Activated naive CD8-positive, alpha-beta T cell treated with anti-CD3 and anti-CD28 coated beads, Interleukin-2, amount 10 ng/mL, durations not matched to agents 7 days and 5 days (primary cell): ENCODE results near the gene AGER. TPM values are rescaled to one million over a fixed set of nuclear protein-coding genes. Genes with fewer than 3 reads are reported as not detected.
A peak's percentile ranks its signal among the peaks of the same experiment; 100 is the strongest.
"Not testable (repeated sequence)": the region's sequence is repeated elsewhere in the genome, so short reads cannot be mapped to it uniquely, and the experiment has no call there.

ENCODE experiments used
- ATAC-seq: fragments of 150-1000 bp; cut with Tn5 transposase; one replicate; pipeline ENCODE4 v1.10.0; 2021; ENCODE audit warnings: low read depth, moderate library complexity
- POLR2A ChIA-PET: fragments of 350-600 bp; sonication (Branson Sonifier 250); formaldehyde crosslinking; loops from one replicate; lab custom pipeline; 2021; ENCODE audit warnings: antibody characterized with exemption; lab: Charles Lee
- DNase-seq: peaks from one replicate; pipeline ENCODE4 v3.0.0; 2021
- H3K27ac Mint-ChIP-seq: one replicate; pipeline ENCODE4 v1.8.0; 2022; ENCODE audit warnings: mild to moderate bottlenecking, mixed read lengths
- H3K27me3 Mint-ChIP-seq: one replicate; pipeline ENCODE4 v1.8.0; 2022; ENCODE audit warnings: mild to moderate bottlenecking, moderate library complexity, mixed read lengths
- H3K36me3 Mint-ChIP-seq: one replicate; pipeline ENCODE4 v1.8.0; 2021; ENCODE audit warnings: mild to moderate bottlenecking, mixed read lengths
- H3K4me1 Mint-ChIP-seq: one replicate; pipeline ENCODE4 v1.8.0; 2021; ENCODE audit warnings: mixed read lengths
- H3K4me3 Mint-ChIP-seq: one replicate; pipeline ENCODE4 v1.8.0; 2022; ENCODE audit warnings: mild to moderate bottlenecking, moderate library complexity, mixed read lengths
- H3K9me3 Mint-ChIP-seq: one replicate; pipeline ENCODE4 v1.8.0; 2021; ENCODE audit warnings: mixed read lengths
- total RNA-seq, 2 experiments: library from RNA; stranded (reverse); gene quantifications; one replicate each; pipeline ENCODE4 v1.2.3, GENCODE V29; 2021

Gene AGER
- total RNA-seq, 2 experiments from 2014 or later, result 47.4 to 52.3 TPM

DNA sequence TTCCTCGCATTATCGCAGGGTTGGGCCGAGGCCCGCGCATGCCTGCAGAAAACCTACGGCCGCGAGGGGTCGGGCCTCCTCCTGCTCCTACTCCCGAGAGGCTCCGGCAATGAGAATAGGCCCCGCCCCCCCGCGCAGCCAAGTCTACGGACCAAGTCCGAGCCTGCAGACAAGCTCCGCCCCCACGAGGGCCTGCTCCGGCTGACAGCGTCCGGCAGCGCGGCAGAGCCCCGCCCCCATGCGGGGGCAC lies 11.5 kb upstream of the AGER start:
- Mint-ChIP-seq H3K27ac (peak overlapping the region; percentile 98), H3K4me1 (peaks cover 24% of the 10 kb centered on the region), H3K9me3 (no peaks in the 10 kb centered on the region), H3K36me3 (peaks cover 12% of the 10 kb centered on the region), H3K4me3 (peak overlapping the region; percentile 96), H3K27me3 (no peaks in the 10 kb centered on the region)
- DNase-seq (peak; percentile 100), ATAC-seq (peak; percentile 90)
- POLR2A ChIA-PET, result interaction anchor here (0.5 to 2.0 kb wide), 20 partner anchors 12 to 1076 kb away, joined by 3 to 20 read pairs (median 4); partner anchors contain the start of genes AGPAT1, ATF6B, EHMT2 and FKBPL

DNA sequence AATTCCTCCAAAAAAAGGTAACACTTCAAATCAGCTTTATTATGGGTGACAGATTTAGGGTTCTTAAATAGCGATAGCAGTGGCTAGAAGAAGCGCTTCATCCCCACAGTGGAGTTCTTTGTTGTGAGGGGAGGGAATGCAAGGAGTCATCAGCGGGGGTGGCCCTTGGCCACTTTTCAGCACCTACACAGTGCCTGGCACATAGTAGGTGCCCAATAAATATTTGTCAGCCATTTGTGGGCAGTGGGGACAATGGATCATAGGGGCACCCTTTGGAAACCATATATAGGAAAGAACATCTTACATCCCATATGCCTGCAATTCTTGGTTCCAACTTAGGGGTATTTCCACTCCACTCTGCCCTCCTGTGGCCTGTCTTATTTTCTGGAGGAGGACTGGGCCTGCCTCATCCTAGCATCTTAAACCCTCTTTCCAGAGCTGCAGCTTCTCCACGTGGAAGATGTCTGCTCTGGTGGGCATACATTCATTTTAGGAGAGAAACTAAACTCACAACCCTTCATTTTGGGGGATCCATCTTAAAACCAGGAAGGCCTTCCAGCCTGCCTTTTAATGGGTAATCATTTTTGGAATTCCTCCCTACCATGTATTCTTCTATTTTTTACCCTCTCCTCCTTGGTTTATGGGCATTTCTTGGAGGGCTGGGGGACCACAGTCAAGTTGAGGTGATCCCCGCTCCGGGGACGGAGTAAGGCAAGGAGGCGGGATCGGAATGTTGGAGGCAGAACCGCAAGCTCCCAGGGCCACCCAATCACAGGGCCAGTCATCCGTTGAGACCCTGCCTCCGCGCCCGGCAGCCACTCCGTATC lies 11.0 kb upstream of the AGER start:
- H3K27ac Mint-ChIP-seq, result peak overlapping the region; percentile 98
- peaks cover 24% of the 10 kb centered on the region for H3K4me1 Mint-ChIP-seq
- DNase-seq, result no peak
- ATAC-seq, result no peak
- H3K36me3 Mint-ChIP-seq, result peaks cover 17% of the 10 kb centered on the region
- H3K27me3 Mint-ChIP-seq, result no peaks in the 10 kb centered on the region
- no peaks in the 10 kb centered on the region for H3K9me3 Mint-ChIP-seq
- peak overlapping the region; percentile 96 for H3K4me3 Mint-ChIP-seq
- POLR2A ChIA-PET, result interaction anchor here (0.5 to 2.0 kb wide), 20 partner anchors 13 to 1076 kb away, joined by 3 to 20 read pairs (median 4); partner anchors contain the start of genes AGPAT1, ATF6B, EHMT2 and FKBPL

DNA sequence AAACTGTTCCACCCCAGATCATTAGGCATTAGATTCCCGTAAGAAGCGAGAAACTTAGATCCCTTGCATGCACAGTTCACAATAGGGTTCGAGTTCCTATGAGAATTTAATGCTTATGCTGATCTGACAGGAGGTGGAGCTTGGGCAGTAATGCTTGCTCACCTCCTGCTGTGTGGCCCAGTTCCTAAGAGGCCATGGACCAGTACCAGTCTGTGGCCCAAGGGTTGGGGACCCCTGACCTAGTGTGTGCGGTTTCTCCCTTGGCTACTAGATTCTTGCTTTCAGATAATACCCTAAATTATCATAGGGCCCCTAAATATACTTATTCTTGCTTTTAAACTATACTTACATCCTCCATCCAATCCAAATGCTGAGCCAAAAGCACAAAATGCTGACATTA lies 10.3 kb upstream of the AGER start:
- Mint-ChIP-seq H3K4me1 (peaks cover 24% of the 10 kb centered on the region), H3K27ac (peak overlapping the region; percentile 98), H3K36me3 (peaks cover 18% of the 10 kb centered on the region)

GRCh38 chr6:32193096-32193495 lies 9.0 kb upstream of the AGER start:
- peaks cover 28% of the 10 kb centered on the region for H3K36me3 Mint-ChIP-seq
- H3K4me3 Mint-ChIP-seq, result peak overlapping the region; percentile 94
- H3K27ac Mint-ChIP-seq, result peak overlapping the region; percentile 98
- not testable (repeated sequence) for DNase-seq, H3K27me3 Mint-ChIP-seq, H3K9me3 Mint-ChIP-seq, ATAC-seq
- peaks cover 35% of the 10 kb centered on the region for H3K4me1 Mint-ChIP-seq
- POLR2A ChIA-PET, result interaction anchor here (0.6 to 5.7 kb wide), 9 partner anchors 12 to 1596 kb away, joined by 3 to 61 read pairs (median 6); partner anchors contain the start of genes AGPAT1, ATF6B, DXO and FKBPL

More for the DNA sequence above, 10.3 kb upstream of the AGER start:
- H3K27me3 Mint-ChIP-seq, result no peaks in the 10 kb centered on the region
- DNase-seq (no peak), ATAC-seq (no peak)
- peak overlapping the region; percentile 96 for H3K4me3 Mint-ChIP-seq
- POLR2A ChIA-PET, result interaction anchor here (2.0 kb wide), 1 partner anchor 21 kb away, joined by 6 read pairs; no protein-coding TSS in a partner anchor
- no peaks in the 10 kb centered on the region for H3K9me3 Mint-ChIP-seq

GRCh38 chr6:32192608-32193039 lies 8.6 kb upstream of the AGER start, which contains the start of gene GPSM3:
GPSM3 (minus strand) TSS chr6:32192643; CDS start chr6:32192513, 130 bp downstream.
- POLR2A ChIA-PET, result interaction anchor here (0.6 to 5.7 kb wide), 12 partner anchors 12 to 1596 kb away, joined by 3 to 61 read pairs (median 6); partner anchors contain the start of genes AGPAT1, ATF6B, DXO and FKBPL
- H3K36me3 Mint-ChIP-seq, result peaks cover 30% of the 10 kb centered on the region
- H3K27me3 Mint-ChIP-seq, result no peaks in the 10 kb centered on the region
- H3K4me1 Mint-ChIP-seq, result peaks cover 36% of the 10 kb centered on the region
- peak within 1 kb of the TSS; percentile 94 for H3K4me3 Mint-ChIP-seq
- DNase-seq (peak; percentile 76), ATAC-seq (no peak)
- H3K27ac Mint-ChIP-seq, result peak within 1 kb of the TSS; percentile 98
- H3K9me3 Mint-ChIP-seq, result no peaks in the 10 kb centered on the region

DNA sequence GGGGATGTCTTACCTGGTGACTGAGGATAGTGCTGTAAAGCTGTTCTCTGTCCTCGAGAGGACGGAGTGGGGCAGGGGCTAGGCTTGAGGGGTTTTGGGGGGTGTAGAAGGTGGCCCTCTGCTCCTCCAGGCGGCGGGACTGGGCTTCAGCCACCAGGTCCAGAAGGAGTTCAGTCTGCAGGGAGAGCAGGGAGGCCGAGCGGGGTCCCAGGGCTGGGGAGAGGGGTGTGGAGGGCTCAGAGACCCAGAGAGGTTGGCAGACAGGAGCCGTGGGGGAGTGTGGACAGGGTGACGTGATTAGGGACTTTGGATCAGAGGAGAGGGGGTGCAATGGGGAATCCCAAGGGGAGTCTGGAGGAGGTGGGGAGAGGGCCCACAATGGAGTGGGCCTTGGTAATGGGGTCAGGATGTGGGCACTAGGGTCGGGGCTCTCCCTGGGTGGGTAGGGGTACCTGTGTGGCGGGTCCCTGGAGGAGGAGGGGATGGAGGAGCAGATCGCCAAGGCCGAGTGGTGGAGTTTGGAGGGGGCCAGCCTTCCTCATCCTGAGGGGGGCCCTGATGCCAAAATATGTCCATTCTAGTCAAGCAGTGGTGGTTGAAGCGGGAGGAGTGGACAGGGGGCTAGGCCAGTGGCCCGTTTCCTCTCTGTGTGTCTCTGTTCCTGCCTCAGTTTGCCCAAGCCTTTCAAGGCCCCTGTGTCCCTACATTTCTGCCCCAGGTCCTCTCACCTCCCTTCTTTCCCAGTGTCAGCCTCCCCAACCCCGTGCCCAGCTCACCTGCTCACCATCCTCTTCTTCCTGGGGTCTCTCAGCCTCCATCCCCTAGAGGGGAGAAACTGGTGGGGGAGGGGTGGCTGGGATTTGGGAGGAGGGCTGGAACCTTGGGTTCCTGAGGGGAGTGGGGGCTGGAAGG lies 7.9 kb upstream of the AGER start:
- H3K9me3 Mint-ChIP-seq, result no peaks in the 10 kb centered on the region
- peaks cover 36% of the 10 kb centered on the region for H3K36me3 Mint-ChIP-seq
- H3K27ac Mint-ChIP-seq, result peak overlapping the region; percentile 98
- POLR2A ChIA-PET, result interaction anchor here (0.6 to 5.7 kb wide), 14 partner anchors 11 to 1384 kb away, joined by 3 to 61 read pairs (median 6); partner anchors contain the start of genes AGPAT1, ATF6B, DXO and FKBPL
- H3K4me1 Mint-ChIP-seq, result peaks cover 41% of the 10 kb centered on the region
- peak overlapping the region; percentile 94 for H3K4me3 Mint-ChIP-seq
- no peaks in the 10 kb centered on the region for H3K27me3 Mint-ChIP-seq
- peak; percentile 52 for DNase-seq
- ATAC-seq, result no peak

GRCh38 chr6:32190911-32191677 lies 7.0 kb upstream of the AGER start:
- H3K36me3 Mint-ChIP-seq, result peaks cover 44% of the 10 kb centered on the region
- POLR2A ChIA-PET, result interaction anchor here (0.7 to 5.7 kb wide), 9 partner anchors 10 to 62 kb away, joined by 3 to 61 read pairs (median 4); partner anchors contain the start of genes AGPAT1, ATF6B and FKBPL

DNA sequence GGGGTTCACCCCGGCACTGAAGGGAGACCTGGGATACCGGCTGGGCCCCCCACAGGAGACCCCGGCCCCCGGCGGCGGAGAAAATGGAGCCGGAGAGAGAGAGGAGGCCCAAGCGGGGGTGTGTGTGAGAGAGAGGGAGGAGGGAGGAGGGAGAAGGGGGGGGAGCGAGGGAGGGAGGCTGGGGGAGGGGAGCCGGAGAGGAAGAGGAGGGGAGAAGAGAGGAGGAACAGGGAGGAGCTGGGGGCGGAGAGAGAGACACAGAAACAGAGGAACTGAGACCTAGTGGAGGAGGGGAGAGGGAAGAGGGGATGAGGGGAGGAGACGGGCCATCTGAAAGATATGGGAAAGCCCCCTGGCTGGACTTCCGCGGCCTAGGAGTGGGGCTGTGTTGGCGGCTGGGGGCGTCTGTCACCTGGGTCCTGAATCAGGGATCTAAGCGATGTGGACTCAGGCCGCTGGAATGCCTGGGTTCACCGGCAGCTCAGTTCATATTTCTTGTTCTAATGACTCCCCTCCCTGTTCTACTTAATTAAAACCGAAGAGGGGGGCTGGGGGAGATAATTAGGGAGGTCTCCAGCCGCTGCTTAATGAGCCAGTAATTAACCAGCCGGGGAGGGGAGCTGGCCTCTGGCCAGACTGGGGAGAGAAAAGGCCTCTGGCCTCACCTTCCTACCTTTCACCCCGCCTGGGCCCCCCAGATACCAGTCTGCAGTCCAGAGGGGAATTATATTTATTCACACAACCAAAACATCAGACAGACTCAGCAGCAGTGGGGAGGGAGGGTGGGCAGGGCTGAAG lies 6.2 kb upstream of the AGER start, which contains the start of gene PBX2:
TSS of gene PBX2 (minus strand) at position 149 of the 798 bp plus-strand sequence. CDS start 287 bp downstream, outside the sequence.
- Mint-ChIP-seq H3K36me3 (peaks cover 50% of the 10 kb centered on the region), H3K4me3 (peak within 1 kb of the TSS; percentile 98), H3K27me3 (no peaks in the 10 kb centered on the region), H3K9me3 (no peaks in the 10 kb centered on the region), H3K27ac (peak within 1 kb of the TSS; percentile 98), H3K4me1 (peaks cover 46% of the 10 kb centered on the region)
- DNase-seq (peak; percentile 74), ATAC-seq (peak; percentile 62)
- POLR2A ChIA-PET, result interaction anchor here (0.6 to 5.7 kb wide), 12 partner anchors 9 to 1206 kb away, joined by 3 to 61 read pairs (median 4); partner anchors contain the start of genes AGPAT1, ATF6B, FKBPL and RGL2

More at GRCh38 chr6:32190911-32191677, 7.0 kb upstream of the AGER start:
- Mint-ChIP-seq H3K9me3 (no peaks in the 10 kb centered on the region), H3K4me1 (peaks cover 45% of the 10 kb centered on the region), H3K4me3 (peak overlapping the region; percentile 94), H3K27me3 (no peaks in the 10 kb centered on the region), H3K27ac (peak overlapping the region; percentile 98)
- DNase-seq (no peak), ATAC-seq (no peak)

GRCh38 chr6:32189742-32190053 lies 5.6 kb upstream of the AGER start:
- ATAC-seq, result no peak
- H3K9me3 Mint-ChIP-seq, result no peaks in the 10 kb centered on the region
- no peak for DNase-seq
- POLR2A ChIA-PET, result interaction anchor here (0.6 to 5.7 kb wide), 10 partner anchors 9 to 1206 kb away, joined by 3 to 61 read pairs (median 4); partner anchors contain the start of genes AGPAT1, ATF6B, FKBPL and RGL2
- H3K36me3 Mint-ChIP-seq, result peaks cover 50% of the 10 kb centered on the region
- no peaks in the 10 kb centered on the region for H3K27me3 Mint-ChIP-seq
- H3K4me3 Mint-ChIP-seq, result peak overlapping the region; percentile 98
- H3K27ac Mint-ChIP-seq, result peak overlapping the region; percentile 97
- peaks cover 41% of the 10 kb centered on the region for H3K4me1 Mint-ChIP-seq

DNA sequence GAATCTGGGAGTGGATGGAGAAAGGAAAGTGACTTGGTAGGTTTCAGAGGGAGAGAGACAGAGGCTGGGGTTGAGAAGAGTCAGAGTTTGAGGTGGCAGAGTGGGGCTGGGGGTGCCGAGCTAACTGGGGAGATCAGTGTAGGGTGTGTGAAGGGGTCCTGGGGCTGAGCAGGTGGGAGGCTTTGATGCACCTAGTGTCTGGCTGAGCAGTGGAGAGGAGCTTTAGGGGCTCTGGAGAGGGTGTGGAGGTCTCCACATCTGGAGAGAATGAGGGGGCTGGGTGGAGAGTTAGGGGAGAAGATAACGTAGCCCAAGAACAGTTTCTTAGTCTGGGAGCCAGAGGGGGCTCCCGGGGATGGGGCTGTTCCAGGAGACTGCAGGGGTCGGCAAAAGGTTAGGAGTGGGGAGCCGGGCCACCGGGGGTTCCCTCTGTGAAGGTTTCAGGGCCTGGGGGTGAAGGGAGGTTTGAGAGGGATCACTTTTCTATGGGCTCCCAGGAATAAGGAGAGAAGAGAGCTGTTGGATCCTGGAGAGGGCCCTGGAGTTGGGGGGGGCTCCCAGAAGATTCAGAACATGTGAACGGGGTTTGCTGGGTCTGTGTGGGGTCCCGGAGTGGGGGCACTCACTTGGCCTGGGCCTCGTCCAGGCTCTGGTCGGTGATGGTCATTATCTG lies 5.2 kb upstream of the AGER start:
- POLR2A ChIA-PET, result interaction anchor here (0.8 to 5.7 kb wide), 4 partner anchors 8 to 656 kb away, joined by 3 to 61 read pairs (median 4); no protein-coding TSS in a partner anchor
- Mint-ChIP-seq H3K36me3 (peaks cover 50% of the 10 kb centered on the region), H3K4me1 (peaks cover 38% of the 10 kb centered on the region), H3K27ac (peak overlapping the region; percentile 97), H3K4me3 (peak overlapping the region; percentile 98), H3K27me3 (no peaks in the 10 kb centered on the region), H3K9me3 (no peaks in the 10 kb centered on the region)
- ATAC-seq (no peak), DNase-seq (no peak)
